T47D (cell line): ENCODE results near the gene ANKRD33B.
"Not testable (repeated sequence)": the region's sequence is repeated elsewhere in the genome, so short reads cannot be mapped to it uniquely, and the experiment has no call there.

ENCODE experiments used
- DNase-seq, 2 experiments: peaks; one replicate each; pipeline versions ENCODE4 v3.0.0 to v3.0.0-alpha.2; 2011 to 2012; ENCODE audit warnings: low read depth in 1 of 2, low spot score in 1 of 2
- JUND ChIP-seq: IDR thresholded peaks from 2 replicates; pipeline ENCODE4 v1.6.1; 2012; ENCODE audit warnings: low read depth
- in situ Hi-C: cut with HindIII; loops from 2 replicates; pipeline ENCODE4 v1.10.0; 2016; ENCODE audit warnings: low sequenced_read_pairs, low pct_unique_long_range_greater_than_20kb

The ANKRD33B gene

DNA sequence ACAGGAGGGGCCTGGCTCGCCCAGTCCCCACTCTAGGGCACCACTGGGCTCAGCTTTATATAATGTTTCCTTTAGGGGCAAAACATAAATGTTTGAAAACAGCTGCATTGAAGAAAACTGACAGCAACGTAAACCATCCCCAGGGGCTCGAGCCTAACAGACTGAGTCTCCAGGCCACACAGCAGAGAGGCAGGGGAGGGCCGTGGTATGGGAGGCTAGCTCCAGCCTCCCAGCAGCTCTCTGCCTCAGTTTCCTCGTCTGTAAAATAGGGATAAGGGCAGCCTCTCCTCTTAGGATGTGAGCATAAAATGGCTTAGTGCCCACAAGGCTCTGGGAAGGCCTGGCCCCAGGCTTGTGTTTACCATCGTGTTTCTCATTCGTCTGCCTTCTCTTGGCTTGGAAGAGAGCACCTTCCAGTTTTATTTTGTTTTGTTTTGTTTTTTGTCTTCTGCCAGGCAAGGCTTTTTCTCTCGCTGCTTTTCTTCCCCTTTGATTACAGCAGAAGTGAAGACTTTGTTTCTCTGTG lies 2.7 kb downstream of the ANKRD33B start:
- TF ChIP-seq JUND: no peak
- DNase-seq: no peak
- in situ Hi-C loops: no loop called here

DNA sequence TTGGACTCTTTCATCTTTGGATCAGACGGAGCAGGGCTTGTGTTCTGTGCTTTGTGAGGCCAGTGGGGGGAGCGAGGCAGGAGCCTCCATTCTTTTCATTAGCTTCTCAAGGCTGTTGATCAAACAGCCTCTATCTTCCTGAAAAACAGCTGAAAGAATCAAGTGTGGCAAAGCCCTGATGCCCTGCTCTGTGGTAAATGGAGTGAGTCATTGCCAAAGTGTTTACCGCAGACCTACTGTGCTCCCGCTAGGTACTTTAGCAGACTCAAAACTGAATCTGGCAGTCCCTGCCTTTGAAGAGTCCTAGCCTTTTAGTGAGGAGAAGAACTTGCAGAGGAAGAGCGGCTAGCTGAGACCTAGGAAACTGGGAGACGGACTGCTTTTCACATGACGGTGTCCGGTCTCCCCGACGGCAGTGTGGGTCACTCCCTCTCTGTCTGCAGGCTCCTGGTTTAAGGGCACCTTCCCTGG lies 3.3 kb downstream of the ANKRD33B start:
- no peak for TF ChIP-seq JUND
- in situ Hi-C loops: no loop called here
- DNase-seq: no peak

DNA sequence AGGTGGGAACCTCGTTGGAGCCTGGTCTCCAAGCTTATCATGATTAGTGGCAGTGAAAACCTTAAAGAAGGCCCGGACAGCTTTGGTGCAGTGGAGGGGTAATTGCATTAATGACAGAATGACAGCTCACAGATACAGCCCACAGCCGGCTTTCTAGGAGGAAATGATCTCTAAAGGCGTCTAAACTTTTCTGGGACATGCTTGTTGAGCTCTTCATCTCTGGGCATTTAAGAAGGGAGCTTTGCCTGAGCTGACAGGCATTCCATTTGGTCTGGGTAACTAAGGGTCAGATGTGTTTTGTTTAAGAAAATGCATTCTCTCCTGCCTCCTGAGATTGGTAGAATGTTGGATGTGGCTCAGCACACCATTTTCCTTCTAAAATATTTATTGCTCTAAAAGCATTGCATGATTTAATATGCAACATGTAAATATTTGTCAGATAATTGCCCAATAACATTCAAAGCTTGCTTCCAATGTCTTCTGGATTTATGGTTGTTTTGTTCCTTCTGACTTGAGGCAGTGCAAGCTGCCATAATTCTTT lies 4.0 kb downstream of the ANKRD33B start:
- TF ChIP-seq JUND: no peak
- in situ Hi-C loops: no loop called here
- DNase-seq: no peak

DNA sequence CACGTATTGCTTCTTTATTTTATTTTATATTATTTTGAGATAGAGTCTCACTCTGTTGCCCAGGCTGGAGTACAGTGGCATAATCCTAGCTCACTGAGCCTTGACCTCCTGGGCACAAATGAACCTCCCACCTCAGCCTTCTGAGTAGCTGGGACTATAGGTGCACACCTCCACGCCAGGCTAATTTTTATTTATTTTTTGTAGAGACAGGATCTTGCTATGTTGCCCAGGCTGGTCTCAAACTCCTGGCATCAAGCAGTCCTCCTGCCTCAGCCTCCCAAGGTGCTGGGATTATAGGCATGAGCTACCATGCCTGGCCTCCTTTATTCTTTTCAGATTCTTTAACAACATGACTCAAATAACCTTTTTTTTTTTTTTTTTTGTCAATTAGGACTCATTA lies 6.7 kb downstream of the ANKRD33B start:
- DNase-seq, in situ Hi-C loops: not testable (repeated sequence)

DNA sequence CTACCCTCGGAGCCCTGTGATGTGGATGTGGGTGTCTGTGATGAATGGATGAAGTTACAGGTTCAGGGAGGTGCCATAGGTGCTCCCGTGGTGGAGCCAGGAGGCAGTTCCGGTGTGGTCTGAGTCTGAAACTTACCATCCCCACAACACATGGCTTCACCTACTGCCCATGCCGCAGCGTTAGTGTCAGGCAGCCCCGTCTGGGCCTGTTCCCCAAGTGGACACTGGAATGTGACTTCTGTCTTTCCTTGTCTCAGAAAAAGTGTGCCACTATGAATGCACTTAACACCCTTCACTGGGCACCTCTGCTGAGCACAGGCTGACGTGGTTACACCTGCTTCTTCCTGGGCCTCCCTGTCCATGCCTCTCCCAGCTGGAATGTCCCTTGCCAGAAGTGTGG lies 8.6 kb downstream of the ANKRD33B start:
- in situ Hi-C loops: no loop called here

DNA sequence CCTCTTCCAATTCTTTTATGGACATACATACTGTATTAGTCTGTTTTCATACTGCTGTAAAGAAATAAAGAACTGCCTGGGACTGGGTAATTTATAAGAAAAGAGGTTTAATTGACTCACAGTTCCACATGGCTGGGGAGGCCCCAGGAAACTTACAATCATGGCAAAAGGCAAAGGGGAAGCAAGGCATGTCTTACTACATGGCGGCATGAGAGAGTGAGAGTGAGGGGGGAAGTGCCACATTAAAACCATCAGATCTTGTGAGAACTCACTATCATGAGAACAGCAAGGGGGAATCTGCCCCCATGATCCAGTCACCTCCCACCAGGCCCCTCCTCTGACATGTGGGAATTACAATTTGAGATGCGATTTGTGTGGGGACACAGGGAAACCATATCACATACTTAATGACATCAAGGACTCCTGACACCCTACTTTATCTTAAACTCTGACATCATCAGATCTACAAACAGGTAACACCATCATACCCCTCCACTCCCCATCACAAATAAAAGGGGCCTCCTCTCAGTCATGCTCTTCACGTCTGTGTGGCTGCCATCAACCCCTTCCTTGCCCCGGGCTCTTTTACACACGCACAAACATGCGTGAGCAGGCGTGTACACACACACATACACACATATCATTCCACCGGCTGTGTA lies 9.7 kb downstream of the ANKRD33B start:
- no peak for TF ChIP-seq JUND
- in situ Hi-C loops: no loop called here
- no peak for DNase-seq

More for the DNA sequence above, 8.6 kb downstream of the ANKRD33B start:
- no peak for TF ChIP-seq JUND
- DNase-seq: no peak

DNA sequence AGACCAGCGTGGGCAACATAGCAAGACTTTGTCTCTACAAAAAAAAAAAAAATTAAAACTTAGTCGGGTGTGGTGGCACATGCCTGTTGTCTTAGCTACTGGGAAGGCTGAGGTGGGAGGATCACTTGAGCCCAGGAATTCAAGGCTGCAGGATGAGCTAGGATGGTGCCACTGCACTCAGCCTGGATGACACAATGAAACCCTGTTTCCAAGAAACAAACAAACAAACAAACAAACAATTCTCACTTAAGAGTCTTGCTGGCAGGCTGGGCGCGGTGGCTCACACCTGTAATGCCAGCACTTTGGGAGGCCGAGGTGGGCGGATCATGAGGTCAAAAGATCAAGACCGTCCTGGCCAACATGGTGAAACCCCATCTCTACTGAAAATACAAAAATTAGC lies 11.0 kb downstream of the ANKRD33B start:
- in situ Hi-C loops, DNase-seq: not testable (repeated sequence)

DNA sequence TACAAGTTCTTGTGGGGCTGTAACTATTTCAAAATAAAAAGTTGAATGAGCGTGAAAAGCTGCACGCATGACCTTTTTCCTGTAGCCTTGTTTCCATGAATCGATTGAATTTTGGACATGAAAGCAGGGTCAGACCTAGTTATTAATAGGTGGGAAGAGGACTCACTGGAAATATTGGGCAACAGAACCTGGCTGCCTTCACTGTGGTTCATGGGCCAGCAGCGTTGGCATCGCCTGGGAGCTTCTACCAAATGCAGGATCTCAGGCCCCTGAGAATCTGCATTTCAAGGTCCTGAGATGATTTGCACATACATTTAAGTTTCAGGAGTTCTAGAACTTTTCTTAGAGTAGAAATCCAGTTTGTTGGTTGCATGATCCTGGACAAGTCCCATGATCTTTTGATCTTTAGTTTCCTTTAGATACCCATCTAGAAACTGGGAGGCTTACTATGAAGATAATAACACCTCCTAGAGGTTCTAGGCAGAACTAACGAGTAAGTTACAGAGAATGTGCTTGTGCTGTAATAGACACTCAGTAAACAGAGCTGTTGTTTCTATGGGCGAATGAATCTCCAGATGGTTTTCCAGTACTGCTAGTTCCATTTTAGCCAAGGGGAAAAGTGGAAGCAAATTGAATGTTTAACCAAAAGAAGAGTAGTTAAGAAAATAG lies 12.4 kb downstream of the ANKRD33B start:
- DNase-seq: no peak
- in situ Hi-C loops: no loop called here
- TF ChIP-seq JUND: no peak

DNA sequence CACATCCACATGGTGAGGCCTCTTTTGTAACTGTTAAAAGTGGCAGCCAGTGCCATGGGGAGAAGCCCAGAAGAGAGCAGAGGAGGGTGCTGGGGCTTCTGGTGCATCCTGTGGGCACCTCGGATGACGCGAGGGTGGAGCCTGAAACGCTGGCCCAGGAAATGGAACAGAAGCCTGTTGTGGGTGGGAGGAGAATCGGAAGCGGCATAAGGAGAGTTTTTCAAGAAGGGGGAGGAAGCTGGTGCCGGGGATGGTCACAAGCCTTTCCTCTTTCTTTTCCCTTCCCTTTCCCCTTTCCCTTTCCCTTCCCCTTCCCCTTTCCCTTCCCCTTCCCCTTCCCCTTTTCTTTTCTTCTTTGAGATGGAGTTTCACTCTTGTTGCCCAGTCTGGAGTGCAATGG lies 12.9 kb downstream of the ANKRD33B start:
- no peak for TF ChIP-seq JUND
- DNase-seq: no peak
- in situ Hi-C loops: no loop called here

DNA sequence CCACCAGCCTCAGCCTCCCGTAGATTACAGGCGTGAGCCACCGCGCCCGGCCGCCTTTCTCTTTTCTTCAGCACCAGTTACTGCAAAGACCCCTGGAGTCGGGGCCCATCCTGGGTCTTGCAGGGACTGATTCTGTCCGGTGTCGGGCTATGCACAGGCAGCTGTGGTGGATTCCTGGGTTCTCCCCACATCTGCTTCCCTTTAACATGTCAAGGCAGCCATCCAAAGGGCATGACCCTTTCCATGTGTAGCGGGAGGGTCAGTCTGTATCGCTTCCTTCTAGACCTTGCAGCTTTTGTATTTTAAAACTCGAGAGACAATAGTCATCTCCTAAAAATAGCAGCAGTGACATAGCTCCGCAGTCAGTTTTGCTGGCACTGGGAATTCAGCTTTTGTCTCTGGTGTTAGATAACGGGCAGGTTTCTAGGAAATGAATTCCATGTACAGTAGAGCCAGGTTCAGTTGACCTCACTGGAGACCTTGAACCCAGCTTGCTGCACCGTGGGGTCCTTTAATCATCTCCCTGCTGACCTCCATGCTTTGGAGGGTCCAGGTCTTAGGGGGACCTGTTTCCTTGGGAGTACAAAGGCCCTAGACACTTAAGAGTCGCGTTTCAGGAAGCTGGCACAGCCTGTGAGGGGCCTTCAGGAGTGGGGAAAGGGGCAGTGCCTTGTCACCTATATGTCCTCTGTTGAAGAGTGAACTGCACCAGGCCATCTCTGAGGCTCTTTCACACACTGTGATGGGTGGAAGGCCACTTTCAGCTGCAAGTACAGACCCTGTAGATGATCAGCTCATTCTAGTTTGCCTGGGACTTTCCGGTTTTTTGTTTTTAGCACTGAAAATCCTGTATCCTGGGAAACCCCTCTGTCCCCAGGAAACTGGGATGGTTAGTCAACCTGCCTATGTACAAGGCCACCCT lies 13.8 kb downstream of the ANKRD33B start:
- in situ Hi-C loops: no loop called here
- TF ChIP-seq JUND: no peak
- DNase-seq: no peak

DNA sequence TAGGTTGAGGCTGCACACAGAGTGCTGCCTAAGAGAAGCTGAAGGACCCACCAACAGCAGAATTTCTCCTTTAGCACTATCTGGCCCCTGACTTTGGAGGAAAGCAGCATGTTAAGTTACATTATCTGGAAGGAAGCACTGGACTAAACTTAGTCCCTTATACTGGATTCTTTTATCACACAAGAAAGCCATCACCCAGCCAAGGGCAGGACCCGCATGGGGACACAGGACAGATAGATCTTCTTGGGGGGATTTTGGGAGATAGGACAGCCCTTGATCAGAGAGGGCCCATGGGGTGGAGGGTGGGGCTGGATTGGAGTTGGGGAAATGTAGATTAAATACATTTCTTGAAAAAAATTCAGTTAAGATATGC lies 14.4 kb downstream of the ANKRD33B start:
- TF ChIP-seq JUND: no peak
- in situ Hi-C loops: no loop called here
- no peak for DNase-seq

DNA sequence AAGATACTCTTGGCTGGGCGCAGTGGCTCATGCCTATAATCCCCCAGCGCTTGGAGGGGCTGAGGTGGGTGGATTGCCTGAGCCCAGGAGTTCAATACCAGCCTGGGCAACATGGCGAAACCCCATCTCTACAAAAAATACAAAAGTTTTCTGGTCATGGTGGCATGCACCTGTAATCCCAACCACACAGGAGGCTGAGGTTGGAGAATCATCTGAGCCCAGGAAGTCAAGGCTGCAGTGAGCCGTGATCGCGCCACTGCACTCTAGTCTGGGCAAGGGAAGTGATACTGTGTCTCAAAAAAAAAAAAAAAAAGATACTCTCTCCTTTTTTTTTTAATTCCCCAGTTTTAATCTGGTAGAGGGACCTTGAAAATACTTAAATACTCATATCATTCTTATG lies 15.0 kb downstream of the ANKRD33B start:
- no peak for TF ChIP-seq JUND
- in situ Hi-C loops: no loop called here
- DNase-seq: no peak
